GM19395 (cell line): ENCODE measurements around the gene GRID1.
"Not testable (repeated sequence)": the region's sequence is repeated elsewhere in the genome, so short reads cannot be mapped to it uniquely, and the experiment has no call there.

Source experiments
- ATAC-seq: cut with Tn5 transposase; IDR thresholded peaks from one replicate; pipeline ENCODE4 v1.9.1; 2021; ENCODE audit warnings: mild to moderate bottlenecking, moderate library complexity; ENCODE audit not compliant: unreplicated experiment

Gene GRID1

DNA sequence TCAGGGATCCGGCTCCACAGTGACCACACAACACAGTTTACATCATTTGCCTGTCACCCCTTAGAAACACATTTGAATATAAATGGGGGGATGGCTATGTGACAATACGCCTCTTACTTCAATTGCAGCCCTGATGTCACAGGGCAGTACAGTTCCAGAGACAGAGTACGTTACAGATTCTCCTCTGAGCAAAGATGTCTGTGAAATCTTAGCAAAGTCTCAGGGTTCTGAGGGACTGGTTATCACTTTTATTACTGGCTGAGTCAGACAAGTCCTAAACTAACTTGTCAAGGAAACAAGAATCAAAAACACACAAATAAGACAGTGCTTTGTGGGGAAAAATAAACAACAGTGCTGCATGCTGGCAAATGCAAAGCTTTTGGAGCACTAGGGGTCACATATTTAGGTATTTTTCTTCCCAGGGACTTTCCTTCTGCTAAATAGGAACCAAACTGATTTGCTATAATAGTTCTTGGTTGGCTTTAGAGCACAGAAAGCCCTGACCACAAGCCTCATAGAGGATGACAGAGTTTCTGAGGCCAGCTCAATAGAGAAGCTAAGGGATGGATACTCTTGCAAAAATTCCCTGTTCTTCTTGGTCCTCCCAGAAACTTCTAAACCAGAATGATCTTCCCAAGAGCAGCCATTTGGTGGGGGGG, 501.6 kb downstream of the GRID1 start:
- no peak for ATAC-seq

DNA sequence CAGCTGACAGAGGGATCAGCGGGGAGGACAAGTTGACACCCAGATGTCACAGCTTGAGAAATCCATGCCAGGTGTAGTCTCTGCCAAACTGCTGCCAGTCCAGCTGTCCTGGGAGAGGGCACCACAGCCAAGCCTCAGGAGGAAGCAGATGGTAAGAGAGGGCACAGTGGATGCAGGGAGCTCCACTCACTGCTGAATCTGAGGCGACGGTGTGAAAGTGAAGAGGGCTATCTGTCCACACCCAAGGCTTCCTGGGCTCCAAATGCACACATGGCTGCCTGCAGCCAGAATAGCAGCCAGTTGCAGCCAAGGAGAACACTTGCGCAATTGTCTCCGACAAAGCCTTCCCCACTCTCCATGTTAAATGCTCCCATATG, 502.4 kb downstream of the GRID1 start:
- no peak for ATAC-seq

DNA sequence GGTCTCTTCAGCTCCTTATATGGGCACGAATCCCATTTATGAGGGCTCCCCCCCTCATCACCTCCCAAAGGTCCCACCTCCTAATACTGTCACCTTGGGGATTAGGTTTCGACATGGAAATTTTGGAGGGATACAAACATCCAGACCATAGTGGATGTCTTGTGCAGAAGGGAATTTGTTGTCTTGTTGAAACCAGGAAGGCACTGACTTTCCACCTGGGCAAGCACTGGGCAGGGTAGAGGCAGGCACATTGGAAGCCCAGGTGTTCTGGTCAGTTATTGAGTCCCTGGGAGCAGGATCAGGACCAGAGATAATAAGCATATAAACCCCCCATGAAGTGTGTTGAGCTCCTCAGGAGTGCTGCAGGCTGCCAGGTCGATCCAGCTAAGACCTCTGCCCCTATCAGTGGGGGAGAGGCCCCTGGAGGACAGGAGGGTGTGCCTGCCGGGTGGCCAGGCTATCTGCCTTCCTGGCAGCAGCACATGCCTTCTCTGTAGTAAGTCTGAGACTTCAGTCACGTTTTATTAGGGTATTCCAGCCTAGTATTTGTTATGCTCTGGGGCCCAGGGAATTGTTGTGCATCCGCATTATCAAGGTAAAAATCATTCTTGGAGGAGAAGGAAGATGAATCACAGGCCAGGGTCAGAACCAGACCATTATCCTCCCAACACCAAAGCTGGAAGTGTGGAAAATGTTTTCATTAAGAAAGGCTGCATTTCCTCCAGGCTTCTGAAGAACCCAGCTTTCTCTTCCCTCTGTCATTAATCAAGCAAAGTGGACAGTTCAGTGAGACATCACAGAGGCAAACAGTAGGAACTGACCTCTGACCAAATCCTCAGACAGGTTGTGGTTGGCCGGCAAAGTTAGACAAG, 503.1 kb downstream of the GRID1 start:
- ATAC-seq, result no peak

DNA sequence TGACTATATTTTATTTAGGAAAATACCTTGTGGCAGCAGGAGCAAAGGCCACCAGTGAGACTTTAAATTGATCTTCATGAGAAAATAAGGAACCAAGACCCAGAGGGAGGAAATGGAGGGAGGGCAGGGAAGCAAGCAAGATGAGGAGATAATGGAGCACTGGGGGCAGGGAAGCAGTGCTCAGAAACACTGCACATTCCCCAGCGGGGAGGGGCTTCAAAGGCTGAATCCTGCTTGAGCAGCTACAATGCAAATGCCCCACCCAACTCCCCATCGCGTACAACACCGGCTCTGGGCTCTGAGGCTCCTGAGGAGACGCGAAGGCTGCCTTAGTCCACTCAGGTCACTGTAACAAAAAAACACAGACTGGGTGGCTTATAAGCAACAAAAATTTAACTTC, 503.8 kb downstream of the GRID1 start:
- no peak for ATAC-seq

- ATAC-seq, result no peak
Observed at GRCh38 chr10:85861513-85862197, 504.9 kb downstream of the GRID1 start.

DNA sequence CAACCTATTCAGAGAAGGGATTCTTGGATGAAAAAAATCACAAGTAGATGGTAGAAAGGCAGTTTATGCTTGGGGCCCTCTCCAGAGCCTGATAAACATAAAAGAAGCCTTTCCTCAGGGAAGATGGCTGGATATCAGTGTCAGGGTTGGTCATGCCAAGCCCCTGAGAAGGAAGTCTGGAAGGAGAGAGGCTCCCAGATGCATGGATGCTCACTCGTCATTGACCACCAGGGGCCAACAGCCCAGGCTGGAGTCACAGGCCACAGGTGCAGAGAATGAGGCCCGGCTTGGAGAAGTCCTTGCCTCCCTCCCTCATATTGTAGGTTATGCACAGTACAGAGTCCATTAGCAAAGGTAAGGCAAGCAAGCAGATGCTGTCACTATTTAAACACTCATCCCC, 506.7 kb downstream of the GRID1 start:
- ATAC-seq, result no peak

DNA sequence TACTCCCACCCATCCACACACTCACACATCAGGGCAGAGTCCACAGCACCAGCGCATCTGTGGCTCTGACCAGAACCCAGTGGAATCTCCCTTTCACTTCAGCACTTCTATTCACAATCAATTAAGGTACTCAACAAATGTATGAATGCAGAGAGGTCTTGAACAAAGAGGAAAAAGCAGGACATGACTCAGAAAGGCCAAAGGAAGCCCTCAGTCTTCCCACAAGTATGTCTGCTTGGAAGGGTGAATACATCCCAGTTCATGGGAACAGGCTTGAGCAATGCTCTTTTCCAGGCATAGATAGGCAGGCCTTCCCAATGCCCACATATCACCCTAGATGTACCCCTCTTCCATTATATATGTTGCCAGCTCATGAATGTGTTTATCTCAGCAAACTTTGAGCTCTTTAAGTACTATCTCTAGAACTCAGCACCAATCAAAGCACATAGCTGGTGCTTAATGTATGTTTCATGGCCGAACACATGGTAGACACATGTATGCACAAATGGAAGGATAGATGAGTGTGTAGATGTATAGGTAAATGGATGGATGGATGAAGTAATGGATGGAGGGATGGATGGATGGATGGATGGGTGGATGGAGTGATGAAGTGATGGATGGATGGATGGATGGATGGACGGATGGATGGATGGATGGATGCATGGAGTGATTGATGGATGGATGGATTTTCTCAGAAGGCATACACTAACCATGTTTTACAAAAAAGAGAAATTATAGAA, 507.6 kb downstream of the GRID1 start:
- no peak for ATAC-seq

- ATAC-seq, result no peak
Observed at GRCh38 chr10:85857791-85858190, 508.8 kb downstream of the GRID1 start.

DNA sequence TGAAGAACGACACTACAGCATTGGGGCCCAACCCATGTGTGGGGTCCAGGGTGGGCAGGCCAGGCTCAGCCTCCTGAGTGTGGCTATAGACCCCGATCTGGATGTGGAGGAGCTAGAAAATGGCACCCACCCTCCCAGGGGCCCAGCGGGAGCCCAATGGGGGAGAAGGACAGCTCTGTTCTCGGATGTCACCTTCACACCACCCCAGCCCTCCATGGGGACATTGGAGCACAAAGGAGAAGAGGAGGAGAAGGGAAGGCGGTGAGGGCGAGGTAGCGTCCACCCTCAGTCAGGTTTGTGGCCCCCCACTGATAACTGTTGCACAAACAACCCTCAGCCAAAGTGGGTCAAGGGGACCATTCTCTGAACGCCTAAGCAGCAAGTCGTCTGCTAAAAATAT, 509.3 kb downstream of the GRID1 start:
- ATAC-seq, result no peak

DNA sequence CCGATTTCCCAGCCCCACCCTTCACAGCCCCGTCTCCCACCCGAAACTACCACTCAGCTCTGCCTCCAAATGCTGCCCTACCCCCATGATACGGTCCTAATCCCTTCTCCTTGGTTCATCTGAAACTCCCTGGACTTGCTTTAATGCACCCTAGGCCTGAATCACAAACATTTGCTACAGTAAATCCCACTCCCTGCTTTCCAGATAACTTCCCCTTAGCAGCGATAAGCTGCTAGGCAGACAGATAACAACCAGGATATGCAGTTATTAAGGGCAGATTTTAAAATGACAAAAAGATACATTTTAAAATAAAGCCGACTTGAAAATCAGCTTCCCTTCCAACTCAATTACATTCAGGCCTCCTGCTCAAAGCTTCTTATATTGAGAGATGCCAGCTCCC, 514.7 kb downstream of the GRID1 start:
- no peak for ATAC-seq

DNA sequence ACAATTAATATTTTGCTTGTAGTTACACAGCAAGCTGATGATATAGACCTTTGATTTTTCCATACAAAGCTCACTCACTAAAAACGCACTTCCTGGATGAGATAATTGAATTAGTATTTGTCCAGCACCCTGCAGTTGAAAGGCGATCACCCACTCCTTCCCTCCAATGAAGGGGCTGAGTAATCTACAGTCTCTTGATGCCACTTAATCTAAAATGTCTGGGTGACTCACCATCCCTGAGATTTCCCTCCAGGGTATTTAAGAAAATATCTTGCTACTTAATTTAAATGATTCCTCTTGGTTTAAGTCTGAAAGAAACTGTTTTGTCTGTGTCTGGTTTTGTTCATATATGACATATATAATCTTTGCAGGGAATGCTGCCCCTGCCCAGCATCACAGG, 515.3 kb downstream of the GRID1 start:
- ATAC-seq, result no peak

- ATAC-seq, result no peak
Observed at GRCh38 chr10:85850736-85851135, 515.9 kb downstream of the GRID1 start.

DNA sequence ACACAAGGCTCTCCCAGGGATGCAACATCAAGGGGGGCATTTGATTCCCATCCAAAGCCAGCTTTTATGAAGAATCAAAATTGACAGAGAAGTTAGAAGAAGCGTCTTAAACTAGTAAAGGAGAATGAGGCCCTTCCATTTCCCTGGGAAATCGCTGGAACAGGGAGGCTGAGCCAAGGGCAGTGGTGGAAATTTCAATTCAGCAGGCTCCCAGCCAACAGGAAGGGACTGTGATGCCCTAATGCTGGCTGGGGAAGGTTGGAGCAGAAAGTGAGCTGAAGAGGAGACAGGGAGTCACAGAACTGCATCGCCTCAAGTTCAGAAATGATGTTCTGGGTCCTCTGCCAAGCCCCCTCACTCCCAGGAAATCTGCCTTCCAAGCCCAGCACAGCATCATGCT, 517.3 kb downstream of the GRID1 start:
- no peak for ATAC-seq

- no peak for ATAC-seq
Observed at GRCh38 chr10:85848756-85849155, 517.8 kb downstream of the GRID1 start.

DNA sequence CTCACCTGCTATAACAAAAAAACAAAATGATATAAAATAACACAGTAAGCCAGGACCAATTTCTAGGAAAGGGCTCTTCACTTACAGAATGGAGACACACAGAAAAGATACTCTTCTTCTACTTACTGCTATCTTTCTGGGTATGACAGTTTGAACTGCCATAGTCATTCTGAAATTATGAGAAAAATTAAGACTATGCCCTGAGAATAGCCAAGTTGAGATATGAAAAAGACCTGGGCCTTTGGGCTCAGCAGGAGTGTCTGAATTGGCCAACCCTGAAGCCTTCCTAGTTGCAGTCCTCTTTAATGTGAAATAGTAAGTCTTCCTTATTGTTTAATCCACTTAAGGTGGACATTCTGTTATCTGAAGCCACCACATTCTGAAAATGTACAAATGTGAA, 519.5 kb downstream of the GRID1 start:
- ATAC-seq, result no peak

DNA sequence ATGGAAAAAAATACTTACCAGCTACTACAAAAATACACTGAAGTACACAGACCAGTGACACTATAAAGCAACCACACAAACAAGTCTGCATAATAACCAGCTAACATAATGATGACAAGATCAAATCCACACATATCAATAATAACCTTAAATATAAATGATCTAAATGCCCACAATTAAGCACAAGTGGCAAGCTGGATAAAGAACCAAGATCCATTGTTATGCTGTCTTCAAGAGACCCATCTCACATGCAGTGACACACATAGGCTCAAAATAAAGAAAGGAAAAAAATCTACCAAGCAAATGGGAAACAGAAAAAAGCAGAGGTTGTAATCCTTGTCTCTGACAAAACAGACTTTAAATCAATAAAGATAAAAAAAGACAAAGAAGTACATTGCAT, 527.9 kb downstream of the GRID1 start:
- ATAC-seq, result not testable (repeated sequence)

GRCh38 chr10:85832988-85833387, 533.6 kb downstream of the GRID1 start:
- no peak for ATAC-seq

DNA sequence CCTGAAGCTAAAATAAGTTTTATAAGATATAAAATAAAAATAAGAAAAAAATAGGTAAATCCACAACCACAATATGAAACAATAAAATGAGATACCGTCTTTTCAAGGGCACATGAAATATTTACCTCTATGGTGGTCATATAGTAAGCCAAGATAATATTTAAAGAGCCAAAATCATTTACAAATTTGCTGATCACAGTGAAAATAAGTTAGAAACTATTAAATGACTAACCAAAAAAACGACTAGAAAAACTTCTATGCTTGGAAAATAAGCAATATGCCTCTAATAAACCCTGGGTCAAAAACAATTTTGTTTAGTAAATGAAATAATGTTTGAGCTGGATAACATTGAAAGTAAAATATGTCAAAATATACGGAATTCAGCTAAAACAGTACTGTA, 535.2 kb downstream of the GRID1 start:
- ATAC-seq, result no peak

DNA sequence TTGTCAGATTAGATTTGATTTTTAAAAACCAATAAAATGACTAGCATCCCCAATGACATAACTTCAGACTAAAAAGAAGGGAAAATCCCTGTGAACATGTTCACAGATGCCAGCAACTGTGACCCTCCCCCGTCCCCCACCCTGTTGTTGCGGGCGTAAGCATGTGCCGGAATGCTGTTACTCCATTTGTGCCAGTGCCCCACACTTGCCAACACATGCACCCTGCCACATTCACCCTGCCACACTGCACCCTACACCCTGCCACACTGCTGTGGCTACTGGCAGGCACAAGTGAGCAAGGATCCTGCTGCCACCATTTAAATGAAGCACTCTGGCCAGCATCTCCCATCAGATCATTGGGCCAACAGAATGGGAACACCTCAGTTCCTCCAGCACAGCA, 540.2 kb downstream of the GRID1 start:
- ATAC-seq, result no peak

GRCh38 chr10:85811405-85811804, 555.2 kb downstream of the GRID1 start:
- ATAC-seq, result no peak

- no peak for ATAC-seq
Observed at GRCh38 chr10:85810674-85811073, 555.9 kb downstream of the GRID1 start.
